EH (cell line): Measurements from ENCODE around the gene RCAN2.

ENCODE experiments used
- DNase-seq: peaks from one replicate; pipeline ENCODE4 v3.0.0-alpha.2; 2015; ENCODE audit warnings: low read depth

The RCAN2 gene

DNA sequence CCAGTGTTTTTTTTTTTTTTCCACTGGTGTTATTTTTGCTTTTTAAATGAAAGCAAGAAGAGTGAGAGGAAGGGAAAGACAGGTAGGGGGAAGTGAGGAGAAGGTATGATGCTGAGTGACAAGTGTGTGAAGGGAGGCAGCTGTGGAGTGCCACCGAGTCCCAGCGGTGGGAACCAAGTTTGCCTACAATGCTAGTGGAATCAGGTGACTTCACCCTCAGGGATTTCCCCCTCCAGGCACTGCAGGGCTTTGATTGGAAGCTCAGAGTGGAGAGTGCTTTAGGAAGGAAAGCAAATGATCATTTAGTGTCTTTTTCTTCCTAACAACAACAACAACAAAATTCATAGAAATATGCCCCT, 200.0 kb downstream of the RCAN2 start:
- no peak for DNase-seq

DNA sequence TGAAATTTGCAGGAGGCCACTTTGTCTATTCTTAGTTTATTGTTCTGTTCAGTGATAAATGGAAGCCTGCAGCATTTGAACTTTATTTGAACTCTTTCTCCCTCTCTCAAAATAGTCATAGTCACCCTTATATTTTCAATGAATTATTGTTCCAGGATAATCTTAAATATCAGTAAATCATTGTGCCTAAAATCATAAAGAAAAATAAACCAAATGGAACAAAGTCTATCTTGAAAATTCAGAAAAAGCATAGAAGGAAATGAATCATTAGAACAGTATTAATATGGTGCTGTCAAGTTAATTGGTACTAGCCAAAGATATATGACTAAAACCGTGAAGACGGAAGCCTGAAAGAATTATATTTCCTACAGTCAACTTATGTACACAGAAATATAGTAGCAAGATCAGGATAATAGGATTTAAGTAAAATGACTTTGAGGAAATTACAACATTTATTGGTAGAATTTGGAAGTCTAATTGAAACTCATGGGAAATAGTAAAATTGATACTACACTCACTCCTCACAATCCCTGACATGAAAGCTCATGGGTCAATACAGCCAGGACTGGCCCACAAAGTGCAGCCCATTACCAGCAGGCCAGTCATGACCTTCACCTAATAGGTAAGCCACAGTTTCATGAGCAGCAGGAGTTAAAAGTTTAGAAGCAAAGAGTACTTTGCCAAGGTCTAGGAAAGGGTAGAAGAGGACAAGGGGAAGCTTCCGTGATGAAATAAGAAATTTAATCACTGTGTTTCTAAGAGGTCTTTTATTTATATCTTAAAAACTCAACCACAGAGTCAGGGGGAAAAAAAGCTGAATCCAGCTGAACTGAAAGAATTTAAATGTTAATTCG, 200.6 kb downstream of the RCAN2 start:
- DNase-seq = no peak

- no peak for DNase-seq
Measured at GRCh38 chr6:46289898-46290297, 201.4 kb downstream of the RCAN2 start.

GRCh38 chr6:46288835-46289234, 202.4 kb downstream of the RCAN2 start:
- no peak for DNase-seq

- DNase-seq = no peak
Measured at GRCh38 chr6:46287681-46288080, 203.6 kb downstream of the RCAN2 start.

- no peak for DNase-seq
Measured at GRCh38 chr6:46287043-46287442, 204.2 kb downstream of the RCAN2 start.

DNA sequence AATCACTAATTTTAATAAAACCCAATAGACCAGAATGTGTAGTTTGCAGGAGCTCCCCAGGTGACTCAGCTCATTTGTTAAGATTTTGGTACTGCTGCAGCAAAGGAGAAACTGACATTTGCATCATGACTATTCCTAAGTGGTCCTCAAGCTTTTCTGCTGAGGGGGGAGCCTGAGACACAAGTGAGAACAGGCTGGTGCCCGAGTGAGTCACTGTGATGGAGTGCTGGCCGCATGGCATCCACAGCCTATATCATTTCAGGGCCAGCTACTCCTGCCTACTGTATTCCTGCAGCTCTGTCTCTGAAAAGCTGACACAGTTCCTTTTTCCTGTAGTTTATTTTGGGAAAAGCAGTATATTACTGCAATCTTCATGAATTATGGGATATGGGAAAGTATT, 206.8 kb downstream of the RCAN2 start:
- no peak for DNase-seq

GRCh38 chr6:46281110-46281509, 210.1 kb downstream of the RCAN2 start:
- DNase-seq = no peak

DNA sequence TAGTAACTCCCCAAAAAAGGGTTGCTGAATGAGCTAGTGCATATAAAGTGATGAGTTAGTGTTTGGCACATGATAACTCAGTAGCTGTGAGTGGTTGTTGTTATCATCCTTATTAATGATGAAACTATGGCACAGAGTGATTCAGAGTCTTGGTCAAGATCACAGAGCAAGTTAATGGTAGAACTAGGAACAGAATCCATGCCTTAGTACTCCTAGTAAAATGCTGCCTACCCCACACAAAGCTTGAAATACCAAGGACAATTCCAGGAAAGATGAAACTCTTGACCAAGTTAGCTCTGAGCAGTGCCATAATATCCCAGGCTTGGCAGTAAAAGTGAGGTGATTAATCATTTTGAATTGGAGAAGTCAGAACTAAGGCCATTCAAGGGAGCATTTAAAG, 211.4 kb downstream of the RCAN2 start:
- DNase-seq = no peak

GRCh38 chr6:46276576-46277142, 214.6 kb downstream of the RCAN2 start:
- no peak for DNase-seq

GRCh38 chr6:46274502-46274901, 216.7 kb downstream of the RCAN2 start:
- DNase-seq = no peak

DNA sequence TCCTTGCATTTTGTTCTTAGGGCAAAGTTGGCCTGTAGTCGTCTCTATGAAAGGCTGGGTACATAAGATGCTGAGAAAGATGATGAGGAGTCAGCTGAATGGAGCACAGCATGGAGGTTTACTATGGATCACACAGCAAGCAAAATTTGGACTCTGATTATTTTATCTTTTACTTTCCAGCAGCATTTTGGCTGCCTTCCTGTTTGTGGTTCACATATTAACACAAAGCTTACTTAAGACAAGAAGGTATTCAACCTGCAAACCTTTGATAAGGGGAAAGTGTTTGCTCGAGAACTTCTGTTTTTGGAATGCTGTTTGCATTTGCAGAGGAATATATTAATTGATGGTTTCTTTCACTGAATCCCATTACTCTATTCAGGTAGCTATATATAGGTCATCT, 217.3 kb downstream of the RCAN2 start:
- DNase-seq = no peak

- DNase-seq = no peak
Measured at GRCh38 chr6:46271728-46272127, 219.5 kb downstream of the RCAN2 start.

DNA sequence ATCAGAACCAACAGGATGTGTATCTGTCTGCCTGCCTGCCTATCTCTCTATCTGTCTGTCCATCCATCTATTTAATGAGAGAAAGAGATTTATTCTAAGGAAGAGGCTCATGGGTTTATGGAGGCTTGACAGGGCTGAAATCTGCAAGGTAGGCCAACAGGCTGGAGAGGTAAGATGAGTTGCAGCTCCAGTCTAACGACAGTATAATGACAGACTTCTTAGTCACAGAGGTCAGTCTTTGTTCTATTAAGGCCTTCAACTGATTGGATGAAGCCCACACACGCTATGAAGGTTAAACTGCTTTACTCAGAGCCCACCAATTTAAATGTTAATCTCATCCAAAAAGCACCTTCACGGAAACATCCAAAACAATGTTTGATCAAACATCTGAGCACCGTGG, 220.1 kb downstream of the RCAN2 start:
- DNase-seq = no peak

- no peak for DNase-seq
Measured at GRCh38 chr6:46270336-46270735, 220.9 kb downstream of the RCAN2 start.

- no peak for DNase-seq
Measured at GRCh38 chr6:46269447-46270229, 221.6 kb downstream of the RCAN2 start.

DNA sequence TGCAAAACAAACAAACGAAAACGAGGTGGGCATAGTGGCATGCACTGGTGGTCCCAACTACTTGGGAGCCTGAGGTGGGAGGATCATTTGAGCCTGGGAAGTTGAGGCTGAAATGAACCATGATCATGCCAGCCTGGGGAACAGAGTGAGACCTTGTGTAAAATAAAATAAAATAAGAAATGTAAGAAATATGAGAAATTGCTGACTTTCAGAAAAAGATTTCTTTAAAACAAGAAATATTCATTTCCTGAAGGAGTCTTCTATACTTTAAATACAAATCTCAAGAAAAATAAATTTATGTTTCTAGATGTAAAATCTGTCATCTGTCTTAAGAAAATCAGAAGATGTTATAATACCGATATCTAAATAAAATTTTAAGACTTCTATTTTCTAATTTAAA, 223.7 kb downstream of the RCAN2 start:
- DNase-seq = no peak

GRCh38 chr6:46265373-46265772, 225.9 kb downstream of the RCAN2 start:
- no peak for DNase-seq

GRCh38 chr6:46263707-46264086, 227.6 kb downstream of the RCAN2 start:
- peak; percentile 40 for DNase-seq

GRCh38 chr6:46262928-46263706, 228.1 kb downstream of the RCAN2 start:
- DNase-seq = no peak

GRCh38 chr6:46258249-46258648, 233.0 kb downstream of the RCAN2 start:
- DNase-seq = no peak

GRCh38 chr6:46255528-46255927, 235.7 kb downstream of the RCAN2 start:
- DNase-seq = no peak
